ENCODE data around the gene SF3B3.
"Not testable (repeated sequence)": the region's sequence is repeated elsewhere in the genome, so short reads cannot be mapped to it uniquely, and the experiment has no call there.

Gene SF3B3

GRCh38 chr16:70588565-70588964 is 64.9 kb downstream of the SF3B3 start:
- peak; percentile 52 for DNase-seq (ENCODE audit: low read depth)
- no peak overlapping the region for H3K4me3 ChIP-seq (ENCODE audit: control insufficient read depth, low read depth, low read length)
- TF ChIP-seq CTCF (conservative IDR thresholded peaks at IDR 0.05; ENCODE audit: control insufficient read depth, insufficient read depth, low read depth, low read length) = no peak

DNA sequence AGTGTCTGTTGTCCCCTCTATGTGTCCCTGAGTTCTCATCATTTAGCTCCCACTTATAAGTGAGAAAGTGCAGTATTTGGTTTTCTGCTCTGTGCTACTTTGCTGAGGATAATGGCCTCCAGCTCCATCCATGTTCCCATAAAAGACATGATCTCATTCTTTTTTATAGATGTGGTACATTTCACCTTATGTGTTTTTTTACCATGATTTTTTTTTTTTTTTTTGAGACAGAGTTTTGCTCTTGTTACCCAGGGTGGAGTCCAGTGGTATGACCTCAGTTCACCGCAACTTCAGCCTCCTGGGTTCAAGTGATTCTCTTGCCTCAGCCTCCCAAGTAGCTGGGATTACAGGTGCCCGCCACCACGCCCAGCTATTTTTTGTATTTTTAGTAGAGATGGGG is 65.8 kb downstream of the SF3B3 start:
- not testable (repeated sequence) for DNase-seq (ENCODE audit: low read depth); H3K4me3 ChIP-seq (ENCODE audit: control insufficient read depth, low read depth, low read length)

GRCh38 chr16:70589998-70590471 is 66.4 kb downstream of the SF3B3 start:
- H3K4me3 ChIP-seq (ENCODE audit: control insufficient read depth, low read depth, low read length) = no peak overlapping the region
- no peak for TF ChIP-seq CTCF (conservative IDR thresholded peaks at IDR 0.05; ENCODE audit: control insufficient read depth, insufficient read depth, low read depth, low read length)
- DNase-seq (ENCODE audit: low read depth) = peak; percentile 36

- DNase-seq (ENCODE audit: low read depth) = no peak
- no peak for TF ChIP-seq CTCF (conservative IDR thresholded peaks at IDR 0.05; ENCODE audit: control insufficient read depth, insufficient read depth, low read depth, low read length)
- no peak overlapping the region for H3K4me3 ChIP-seq (ENCODE audit: control insufficient read depth, low read depth, low read length)
Observed at GRCh38 chr16:70590722-70591415, 67.3 kb downstream of the SF3B3 start.

DNA sequence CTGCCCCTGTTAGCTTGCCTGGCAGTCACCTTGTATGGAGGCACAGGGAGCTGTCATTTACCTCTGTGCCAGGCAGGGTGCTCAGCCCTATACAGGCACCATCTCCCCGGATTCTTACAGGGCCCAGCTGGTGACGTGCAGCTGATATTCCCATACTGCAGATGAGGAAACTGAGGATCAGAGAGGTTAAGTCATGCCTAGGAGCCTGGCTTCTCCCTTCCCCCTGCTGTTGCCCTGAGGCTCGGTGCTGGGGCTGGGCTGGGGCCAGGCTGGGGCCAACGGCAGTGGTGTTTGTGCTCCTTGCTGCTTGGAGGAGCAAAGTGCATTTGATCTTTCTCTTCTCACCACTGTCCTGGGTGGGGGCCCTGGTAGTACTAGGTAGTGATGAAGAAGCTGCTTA is 68.0 kb downstream of the SF3B3 start:
- no peak for DNase-seq (ENCODE audit: low read depth)
- no peak for TF ChIP-seq CTCF (conservative IDR thresholded peaks at IDR 0.05; ENCODE audit: control insufficient read depth, insufficient read depth, low read depth, low read length)
- no peak overlapping the region for H3K4me3 ChIP-seq (ENCODE audit: control insufficient read depth, low read depth, low read length)

DNA sequence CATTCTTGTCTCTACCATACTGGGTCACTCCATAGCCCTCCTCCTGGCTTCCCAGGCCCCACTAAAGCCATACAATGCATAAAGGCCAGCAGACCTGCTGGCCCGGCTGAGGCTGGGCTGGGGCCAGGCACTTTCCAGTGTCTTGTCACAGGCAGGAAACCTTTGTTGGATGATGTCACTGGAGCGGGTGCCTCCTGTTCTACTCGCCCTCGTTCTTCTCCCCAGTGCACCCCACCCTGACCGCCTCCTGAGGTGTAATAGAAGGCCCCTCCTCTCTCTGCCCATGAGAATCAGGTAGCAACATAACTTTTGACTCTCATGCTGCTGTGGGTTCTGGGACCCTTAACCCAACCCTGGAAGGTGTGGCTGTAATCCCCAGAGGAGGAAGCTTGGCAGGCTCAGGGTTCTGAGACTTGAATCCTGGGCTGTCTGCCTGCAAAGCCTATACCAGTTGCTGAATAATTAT is 68.5 kb downstream of the SF3B3 start:
- H3K4me3 ChIP-seq (ENCODE audit: control insufficient read depth, low read depth, low read length) = no peak overlapping the region
- no peak for TF ChIP-seq CTCF (conservative IDR thresholded peaks at IDR 0.05; ENCODE audit: control insufficient read depth, insufficient read depth, low read depth, low read length)
- DNase-seq (ENCODE audit: low read depth) = no peak

DNA sequence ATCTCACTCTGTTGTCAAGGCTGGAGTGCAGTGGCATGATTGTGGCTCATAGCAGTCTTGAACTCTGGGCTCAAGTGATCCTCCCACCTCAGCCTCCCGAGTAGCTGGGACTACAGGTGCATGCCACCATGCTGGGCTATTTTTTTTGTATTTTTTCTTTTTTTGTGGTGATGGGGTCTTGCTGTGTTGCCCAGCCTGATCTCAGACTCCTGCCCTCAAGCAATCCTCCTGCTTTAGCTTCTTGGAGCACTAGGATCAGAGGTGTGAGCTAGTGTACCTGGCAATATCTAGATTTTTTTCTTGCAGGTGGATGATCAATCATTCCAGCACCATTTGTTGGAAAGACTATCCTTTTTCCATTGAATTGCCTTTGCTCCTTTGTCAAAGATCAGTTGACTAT is 69.9 kb downstream of the SF3B3 start:
- TF ChIP-seq CTCF (conservative IDR thresholded peaks at IDR 0.05; ENCODE audit: control insufficient read depth, insufficient read depth, low read depth, low read length) = no peak
- no peak for DNase-seq (ENCODE audit: low read depth)
- no peak overlapping the region for H3K4me3 ChIP-seq (ENCODE audit: control insufficient read depth, low read depth, low read length)
